ENCODE measurements around the gene NDFIP2. TPM values are rescaled to one million over a fixed set of nuclear protein-coding genes. Genes with fewer than 3 reads are reported as not detected.

Gene NDFIP2
- total RNA-seq, 4 donors from 2014 or later = 9.0 to 12.8 (median 10.2) TPM

DNA sequence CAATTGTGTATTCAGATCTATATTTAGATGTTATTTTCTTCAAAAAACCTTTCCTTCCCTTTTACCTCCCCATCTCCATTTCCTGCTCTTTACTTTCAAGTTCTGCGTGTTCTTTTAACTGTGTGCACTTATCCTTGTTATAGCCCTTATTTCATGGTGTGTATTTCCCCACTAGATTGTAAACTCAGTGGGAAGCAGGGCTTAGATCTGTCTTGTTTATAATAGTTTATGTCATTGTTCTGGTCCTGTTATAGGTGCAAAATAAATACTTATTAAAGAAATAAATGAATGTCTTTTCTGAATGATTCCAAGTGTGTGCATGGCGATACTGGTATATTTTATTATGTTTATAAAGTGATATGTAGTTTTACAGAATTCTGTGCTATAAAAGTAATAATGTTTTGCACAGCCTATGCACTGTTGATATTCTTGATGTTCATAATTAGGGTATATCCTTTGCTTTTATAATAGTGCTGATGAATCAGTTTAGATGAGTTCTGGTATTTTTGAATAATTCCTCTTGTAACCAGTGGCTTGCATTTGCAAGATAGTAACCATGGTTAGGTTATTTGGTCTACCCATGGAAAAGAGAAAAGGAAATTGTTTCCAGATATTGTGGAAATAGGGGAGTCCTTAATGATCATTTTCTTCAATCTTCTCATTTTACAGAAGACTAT lies 12.1 kb downstream of the NDFIP2 start:
- Histone ChIP-seq H3K36me3 (no peaks in the 10 kb centered on the region), H3K27me3 (no peaks in the 10 kb centered on the region), H3K27ac (replicated peaks in 1 of 4) (no peak overlapping the region), H3K9me3 (no peaks in the 10 kb centered on the region), H3K4me1 (peaks cover 14 to 26% (median 18%) of the 10 kb centered on the region in 4 donors), H3K4me3 (no peak overlapping the region)
- no peak for DNase-seq (ENCODE audit: extremely low spot score)
- intact Hi-C loops (cut with DNase I) = no loop called here
- WGBS = 88% methylated on average over 2 of the region's 2 CpGs
- no peak for TF ChIP-seq POLR2A (IDR thresholded peaks at IDR 0.05; ENCODE audit: low read depth)
- no peak for TF ChIP-seq POLR2AphosphoS5 (IDR thresholded peaks at IDR 0.05)
- no peak for TF ChIP-seq EP300 (IDR thresholded peaks at IDR 0.05)
- TF ChIP-seq, protein P1, sequence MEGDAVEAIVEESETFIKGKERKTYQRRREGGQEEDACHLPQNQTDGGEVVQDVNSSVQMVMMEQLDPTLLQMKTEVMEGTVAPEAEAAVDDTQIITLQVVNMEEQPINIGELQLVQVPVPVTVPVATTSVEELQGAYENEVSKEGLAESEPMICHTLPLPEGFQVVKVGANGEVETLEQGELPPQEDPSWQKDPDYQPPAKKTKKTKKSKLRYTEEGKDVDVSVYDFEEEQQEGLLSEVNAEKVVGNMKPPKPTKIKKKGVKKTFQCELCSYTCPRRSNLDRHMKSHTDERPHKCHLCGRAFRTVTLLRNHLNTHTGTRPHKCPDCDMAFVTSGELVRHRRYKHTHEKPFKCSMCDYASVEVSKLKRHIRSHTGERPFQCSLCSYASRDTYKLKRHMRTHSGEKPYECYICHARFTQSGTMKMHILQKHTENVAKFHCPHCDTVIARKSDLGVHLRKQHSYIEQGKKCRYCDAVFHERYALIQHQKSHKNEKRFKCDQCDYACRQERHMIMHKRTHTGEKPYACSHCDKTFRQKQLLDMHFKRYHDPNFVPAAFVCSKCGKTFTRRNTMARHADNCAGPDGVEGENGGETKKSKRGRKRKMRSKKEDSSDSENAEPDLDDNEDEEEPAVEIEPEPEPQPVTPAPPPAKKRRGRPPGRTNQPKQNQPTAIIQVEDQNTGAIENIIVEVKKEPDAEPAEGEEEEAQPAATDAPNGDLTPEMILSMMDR (IDR thresholded peaks at IDR 0.05) = no peak

DNA sequence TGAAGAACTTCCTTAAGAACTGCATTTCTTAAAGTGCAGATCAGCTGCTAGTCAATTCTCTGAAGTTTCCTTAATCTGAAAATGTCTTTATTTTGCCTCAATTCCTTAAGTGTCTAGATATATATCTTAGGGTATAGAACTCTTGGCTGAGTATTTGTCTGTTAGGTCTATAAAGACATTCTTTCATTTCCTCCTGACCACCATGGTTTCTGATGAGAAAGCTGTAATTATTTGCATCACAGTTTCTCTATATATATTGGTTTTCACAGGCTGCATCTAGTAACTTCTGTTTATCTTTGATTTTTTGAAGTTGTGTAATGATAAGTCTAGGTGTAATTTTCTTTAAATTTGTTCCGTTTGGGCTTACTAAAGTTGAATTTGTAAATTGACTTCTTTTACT lies 15.2 kb downstream of the NDFIP2 start:
- Histone ChIP-seq H3K4me3 (no peak overlapping the region), H3K36me3 (no peaks in the 10 kb centered on the region), H3K27ac (replicated peaks in 1 of 4) (no peak overlapping the region), H3K4me1 (peaks cover 13 to 19% (median 15%) of the 10 kb centered on the region in 4 donors), H3K9me3 (no peaks in the 10 kb centered on the region), H3K27me3 (no peaks in the 10 kb centered on the region)
- WGBS = 94% methylated on average over 1 of the region's 1 CpG
- TF ChIP-seq, protein P1 (IDR thresholded peaks at IDR 0.05) = no peak
- TF ChIP-seq EP300 (IDR thresholded peaks at IDR 0.05) (no peak), POLR2A (IDR thresholded peaks at IDR 0.05; ENCODE audit: low read depth) (no peak), POLR2AphosphoS5 (IDR thresholded peaks at IDR 0.05) (no peak)
- no peak for DNase-seq (ENCODE audit: extremely low spot score)
- intact Hi-C loops (cut with DNase I) = no loop called here

DNA sequence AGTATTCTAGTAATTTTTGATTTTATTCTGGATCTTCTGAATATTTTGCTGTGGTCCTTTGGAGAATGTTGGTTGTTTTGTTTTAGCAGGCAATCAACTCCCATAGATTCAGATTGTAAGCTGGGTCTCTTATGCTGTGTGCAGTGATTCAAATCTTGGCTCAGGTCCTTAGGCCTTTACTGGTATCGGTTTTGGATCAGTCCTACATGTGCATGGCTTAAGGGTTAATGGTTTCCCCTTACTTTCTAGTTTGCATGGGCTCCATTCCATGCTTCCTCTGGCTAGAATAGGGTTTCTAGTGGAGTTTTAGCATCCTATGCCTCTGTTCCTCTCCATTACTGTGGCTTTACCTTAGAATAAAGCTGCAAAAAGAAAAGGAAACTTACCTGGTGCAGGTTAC lies 16.1 kb downstream of the NDFIP2 start:
- peaks cover 7 to 10% (median 10%) of the 10 kb centered on the region in 4 donors for H3K4me1 ChIP-seq
- WGBS = 100% methylated on average over 1 of the region's 1 CpG
- no peak overlapping the region for H3K27ac ChIP-seq (replicated peaks in 1 of 4)
- H3K27me3 ChIP-seq = no peaks in the 10 kb centered on the region
- H3K36me3 ChIP-seq = no peaks in the 10 kb centered on the region
- H3K4me3 ChIP-seq = no peak overlapping the region
- intact Hi-C loops (cut with DNase I) = no loop called here
- no peak for DNase-seq (ENCODE audit: extremely low spot score)
- no peak for TF ChIP-seq POLR2A (IDR thresholded peaks at IDR 0.05; ENCODE audit: low read depth)
- TF ChIP-seq, protein P1 (IDR thresholded peaks at IDR 0.05) = no peak
- TF ChIP-seq EP300 (IDR thresholded peaks at IDR 0.05) = no peak
- TF ChIP-seq POLR2AphosphoS5 (IDR thresholded peaks at IDR 0.05) = no peak
- no peaks in the 10 kb centered on the region for H3K9me3 ChIP-seq

DNA sequence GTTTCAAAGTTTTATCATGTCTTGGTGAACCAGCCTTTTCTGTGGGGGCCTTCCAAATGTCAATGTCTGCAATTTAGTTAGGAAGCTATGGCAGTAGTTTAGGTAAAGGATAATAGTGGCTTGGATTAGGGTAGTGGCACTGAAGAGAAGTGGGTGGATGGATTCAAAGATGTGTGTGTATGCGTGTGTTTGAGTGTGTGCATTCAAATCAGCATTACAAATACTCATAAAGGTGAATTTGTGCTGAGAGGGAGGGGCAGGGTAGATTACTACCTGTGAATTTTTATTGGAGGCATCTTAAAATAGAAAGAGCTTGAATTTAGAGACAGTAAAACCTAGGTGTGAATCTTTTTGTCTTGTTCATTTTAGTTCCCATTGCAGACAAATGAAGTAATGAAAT lies 16.9 kb downstream of the NDFIP2 start:
- DNase-seq (ENCODE audit: extremely low spot score) = no peak
- H3K9me3 ChIP-seq = no peaks in the 10 kb centered on the region
- H3K4me1 ChIP-seq = peaks cover 1 to 3% (median 2%) of the 10 kb centered on the region in 4 donors
- intact Hi-C loops (cut with DNase I) = no loop called here
- no peak overlapping the region for H3K27ac ChIP-seq (replicated peaks in 1 of 4)
- TF ChIP-seq, protein P1 (IDR thresholded peaks at IDR 0.05) = no peak
- TF ChIP-seq POLR2AphosphoS5 (IDR thresholded peaks at IDR 0.05) = no peak
- no peak for TF ChIP-seq EP300 (IDR thresholded peaks at IDR 0.05)
- TF ChIP-seq POLR2A (IDR thresholded peaks at IDR 0.05; ENCODE audit: low read depth) = no peak
- no peak overlapping the region for H3K4me3 ChIP-seq
- WGBS = 96% methylated on average over 1 of the region's 1 CpG
- no peaks in the 10 kb centered on the region for H3K27me3 ChIP-seq
- no peaks in the 10 kb centered on the region for H3K36me3 ChIP-seq

DNA sequence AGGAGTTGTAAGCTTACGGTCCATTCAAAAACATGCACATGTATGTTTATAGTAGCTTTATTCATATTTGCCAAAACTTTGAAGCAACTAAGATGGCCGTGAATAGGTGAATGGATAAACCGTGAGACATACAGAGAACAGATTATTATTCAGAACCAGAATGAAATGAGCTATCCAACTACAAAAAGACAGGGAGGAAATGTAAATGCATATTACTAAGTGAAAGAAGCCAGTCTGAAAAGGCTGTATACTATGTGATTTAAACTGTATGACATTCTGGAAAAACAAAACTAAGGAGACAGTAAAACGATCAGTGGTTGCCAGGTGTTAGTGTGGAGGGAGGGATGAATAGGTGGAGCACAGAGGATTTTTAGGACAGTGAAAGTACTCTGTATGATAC lies 19.9 kb downstream of the NDFIP2 start:
- H3K4me1 ChIP-seq = peaks cover 0 to 11% (median 0%) of the 10 kb centered on the region in 4 donors
- DNase-seq (ENCODE audit: extremely low spot score) = no peak
- H3K27ac ChIP-seq (replicated peaks in 1 of 4) = no peak overlapping the region
- H3K27me3 ChIP-seq = no peaks in the 10 kb centered on the region
- H3K9me3 ChIP-seq = no peaks in the 10 kb centered on the region
- TF ChIP-seq POLR2AphosphoS5 (IDR thresholded peaks at IDR 0.05) = no peak
- TF ChIP-seq POLR2A (IDR thresholded peaks at IDR 0.05; ENCODE audit: low read depth) = no peak
- TF ChIP-seq EP300 (IDR thresholded peaks at IDR 0.05) = no peak
- TF ChIP-seq, protein P1 (IDR thresholded peaks at IDR 0.05) = no peak
- H3K36me3 ChIP-seq = no peaks in the 10 kb centered on the region
- 94% methylated on average over 4 of the region's 4 CpGs for WGBS
- no peak overlapping the region for H3K4me3 ChIP-seq
- intact Hi-C loops (cut with DNase I) = no loop called here

All from esophagus muscularis mucosa (tissue), 4 donors.